ENCODE measurements around the gene UBE2V1. TPM values are rescaled to one million over a fixed set of nuclear protein-coding genes. Genes with fewer than 3 reads are reported as not detected.

UBE2V1 gene
- total and polyA plus RNA-seq, 2 donors (not counting 3 experiments of a cell fraction or from before 2014, with no cell fraction given) = 145 to 156 TPM

DNA sequence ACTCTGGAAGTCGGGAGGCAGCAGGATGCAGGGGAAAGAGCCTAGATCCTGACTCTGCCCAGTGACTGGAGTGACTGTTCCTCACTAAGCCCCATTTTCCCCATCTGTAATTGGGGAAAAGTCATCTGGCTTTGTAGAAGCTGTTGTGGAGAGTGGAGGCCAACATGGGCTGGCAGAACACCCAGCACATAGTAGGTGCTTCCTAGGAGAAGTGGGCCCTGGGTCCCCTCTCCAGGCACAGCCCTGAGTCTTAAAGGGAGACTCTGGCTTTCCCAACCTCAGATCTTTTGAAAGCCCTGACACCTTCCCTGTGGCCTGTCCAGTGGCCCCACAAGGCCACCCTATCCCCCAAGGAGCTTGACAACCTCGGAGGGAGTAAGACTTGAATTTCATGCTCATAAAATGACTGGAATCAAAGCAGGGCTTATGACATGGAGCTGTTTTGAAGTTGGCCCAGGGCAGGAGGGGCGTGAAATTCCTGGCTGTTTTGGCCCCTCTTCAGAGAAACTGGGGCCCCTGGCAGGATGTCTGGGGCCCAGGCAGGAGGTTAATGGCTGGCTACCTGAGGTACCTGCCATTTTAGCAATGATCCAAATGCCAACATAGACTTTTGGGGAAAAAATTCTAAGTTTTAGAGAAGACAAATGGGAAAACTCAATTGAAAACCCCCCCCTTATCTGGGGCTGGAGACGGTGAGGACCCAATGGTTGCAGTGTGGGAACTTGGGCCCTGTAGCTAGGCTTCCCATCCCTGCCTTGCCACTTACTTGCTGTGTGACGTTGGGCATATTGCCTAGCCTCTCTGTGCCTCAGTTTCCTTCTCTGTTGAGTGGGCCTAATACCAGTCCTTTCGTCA is 51.6 kb downstream of the UBE2V1 start:
- ChIA-PET POLR2A (interaction anchor here (0.8 kb wide), 1 partner anchor 78 kb away, joined by 9 read pairs; the partner anchor contains the start of gene SNAI1), CTCF (interaction anchor here (0.8 to 19.6 kb wide), 3 partner anchors 10 to 80 kb away, joined by 3 to 1187 read pairs (median 34); partner anchors contain the start of gene SNAI1)
- Histone ChIP-seq H3K27ac (ENCODE audit: insufficient read depth, low read depth, low read length) (no peak overlapping the region), H4K20me1 (replicated peaks; ENCODE audit: control insufficient read depth, extremely low read depth, insufficient read depth, low read length) (no peaks in the 10 kb centered on the region), H3K9me3 (replicated peaks; ENCODE audit: control insufficient read depth, insufficient read depth, low read length) (no peaks in the 10 kb centered on the region), H3K4me3 (replicated peaks in 1 of 3; ENCODE audit: insufficient read depth in 1 of 3, low read depth in 1 of 3, low read length in 3 of 3) (no peak overlapping the region), H3K9ac (replicated peaks; ENCODE audit: extremely low read depth, insufficient read depth, low read length) (no peak overlapping the region), H3K9me1 (replicated peaks; ENCODE audit: control insufficient read depth, extremely low read depth, insufficient read depth, low read length) (no peaks in the 10 kb centered on the region), H3K79me2 (ENCODE audit: control insufficient read depth, insufficient read depth, low read length) (no peaks in the 10 kb centered on the region), H3K4me1 (ENCODE audit: control insufficient read depth, extremely low read depth, insufficient read depth, low read length) (no peaks in the 10 kb centered on the region), H2AFZ (ENCODE audit: low read depth, low read length) (no peak overlapping the region), H3K27me3 (ENCODE audit: control insufficient read depth in 2 of 2, insufficient read depth in 2 of 2, low read length in 2 of 2) (no peaks in the 10 kb centered on the region), H3K36me3 (ENCODE audit: control insufficient read depth in 2 of 2, extremely low read depth in 1 of 2, insufficient read depth in 2 of 2, low read length in 2 of 2) (no peaks in the 10 kb centered on the region), H3K4me2 (ENCODE audit: insufficient read depth, low read length) (no peak overlapping the region)
- FAIRE-seq = no peak
- no TSS peak for BruUV-seq (replicated peaks)
- dilution Hi-C loops (cut with MboI; ENCODE audit: extremely low pct_ligation_motif_present, low sequenced_read_pairs) (no loop called here), intact Hi-C loops (cut with micrococcal nuclease) (no loop called here)
- TF ChIP-seq JUN (IDR thresholded peaks at IDR 0.05; ENCODE audit: borderline replicate concordance, insufficient read depth, insufficient read length, low read depth) = no peak
- no peak for TF ChIP-seq FOS (IDR thresholded peaks at IDR 0.05; ENCODE audit: borderline replicate concordance, insufficient read depth, low read length)
- TF ChIP-seq MYC (IDR thresholded peaks at IDR 0.05; ENCODE audit: low read depth, low read length) = no peak
- TF ChIP-seq EZH2 (IDR thresholded peaks at IDR 0.05; ENCODE audit: borderline replicate concordance, low read depth, low read length, severe bottlenecking) = no peak
- TF ChIP-seq GATA2 (IDR thresholded peaks at IDR 0.05; ENCODE audit: insufficient read depth, insufficient read length, low read depth, low read length) = no peak
- TF ChIP-seq, protein P1, sequence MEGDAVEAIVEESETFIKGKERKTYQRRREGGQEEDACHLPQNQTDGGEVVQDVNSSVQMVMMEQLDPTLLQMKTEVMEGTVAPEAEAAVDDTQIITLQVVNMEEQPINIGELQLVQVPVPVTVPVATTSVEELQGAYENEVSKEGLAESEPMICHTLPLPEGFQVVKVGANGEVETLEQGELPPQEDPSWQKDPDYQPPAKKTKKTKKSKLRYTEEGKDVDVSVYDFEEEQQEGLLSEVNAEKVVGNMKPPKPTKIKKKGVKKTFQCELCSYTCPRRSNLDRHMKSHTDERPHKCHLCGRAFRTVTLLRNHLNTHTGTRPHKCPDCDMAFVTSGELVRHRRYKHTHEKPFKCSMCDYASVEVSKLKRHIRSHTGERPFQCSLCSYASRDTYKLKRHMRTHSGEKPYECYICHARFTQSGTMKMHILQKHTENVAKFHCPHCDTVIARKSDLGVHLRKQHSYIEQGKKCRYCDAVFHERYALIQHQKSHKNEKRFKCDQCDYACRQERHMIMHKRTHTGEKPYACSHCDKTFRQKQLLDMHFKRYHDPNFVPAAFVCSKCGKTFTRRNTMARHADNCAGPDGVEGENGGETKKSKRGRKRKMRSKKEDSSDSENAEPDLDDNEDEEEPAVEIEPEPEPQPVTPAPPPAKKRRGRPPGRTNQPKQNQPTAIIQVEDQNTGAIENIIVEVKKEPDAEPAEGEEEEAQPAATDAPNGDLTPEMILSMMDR (IDR thresholded peaks at IDR 0.05; ENCODE audit: extremely low read depth in 1 of 2, insufficient read depth in 1 of 2, low read depth in 1 of 2, low read length in 2 of 2) = no peak
- TF ChIP-seq POLR2AphosphoS5 (IDR thresholded peaks at IDR 0.05; ENCODE audit: insufficient read depth, low read depth, low read length) = no peak
- no peak for DNase-seq (ENCODE audit: low read depth, low spot score)

Data from endothelial cell of umbilical vein (primary cell).